KMS-11 (cell line): ENCODE results near the gene ZBTB7C.

Experiments used
- H2AFZ ChIP-seq: fragments of 200-600 bp; sonication (generic); 2 replicates; pipeline ENCODE4 v1.6.1; 2016; ENCODE audit warnings: antibody characterized with exemption, mixed run types, low read depth
- H3K27ac ChIP-seq: fragments of 200-600 bp; sonication (generic); 2 replicates; pipeline ENCODE4 v1.6.1; 2016; ENCODE audit warnings: mild to moderate bottlenecking, mixed run types
- H3K27me3 ChIP-seq: fragments of 200-600 bp; sonication (generic); 2 replicates; pipeline ENCODE4 v1.6.1; 2017; ENCODE audit warnings: mild to moderate bottlenecking, low read depth, mixed run types, moderate library complexity; ENCODE audit not compliant: insufficient read depth
- H3K36me3 ChIP-seq: fragments of 200-600 bp; sonication (generic); 2 replicates; pipeline ENCODE4 v1.6.1; 2017; ENCODE audit warnings: mild to moderate bottlenecking, mixed run types; ENCODE audit not compliant: insufficient read depth
- H3K4me1 ChIP-seq: fragments of 200-600 bp; sonication (generic); 2 replicates; pipeline ENCODE4 v1.6.1; 2016; ENCODE audit warnings: mild to moderate bottlenecking, low read depth, mixed run types; ENCODE audit not compliant: poor library complexity, severe bottlenecking
- H3K4me2 ChIP-seq: fragments of 200-600 bp; sonication (generic); 2 replicates; pipeline ENCODE4 v1.7.0; 2016; ENCODE audit warnings: mild to moderate bottlenecking, mixed run types
- H3K4me3 ChIP-seq: fragments of 200-600 bp; sonication (generic); IDR thresholded peaks from 2 replicates; pipeline ENCODE4 v1.6.1; 2017; ENCODE audit warnings: low read depth, low read length, mixed read lengths; ENCODE audit not compliant: insufficient read depth
- H3K79me2 ChIP-seq: fragments of 200-600 bp; sonication (generic); 2 replicates; pipeline ENCODE4 v1.6.1; 2016; ENCODE audit warnings: low read depth, mixed run types; ENCODE audit not compliant: insufficient read depth
- H3K9ac ChIP-seq: fragments of 200-600 bp; sonication (generic); 2 replicates; pipeline ENCODE4 v1.6.1; 2016; ENCODE audit warnings: mild to moderate bottlenecking, mixed run types
- H4K20me1 ChIP-seq: fragments of 200-600 bp; sonication (generic); 2 replicates; pipeline ENCODE4 v1.6.1; 2016; ENCODE audit warnings: mild to moderate bottlenecking, mixed run types; ENCODE audit not compliant: insufficient read depth
- CTCF ChIP-seq: fragments of 200-600 bp; sonication (generic); conservative IDR thresholded peaks from 2 replicates; pipeline ENCODE4 v1.6.1; 2017; ENCODE audit warnings: low read depth, mild to moderate bottlenecking, antibody characterized with exemption, low read length, moderate library complexity, mixed read lengths

Gene ZBTB7C

GRCh38 chr18:48219810-48220499 is 189.2 kb downstream of the ZBTB7C start:
- Histone ChIP-seq H3K79me2 (no peaks in the 10 kb centered on the region), H3K4me2 (no peak overlapping the region), H2AFZ (no peak overlapping the region), H3K4me3 (no peak overlapping the region), H3K27me3 (no peaks in the 10 kb centered on the region), H3K9ac (no peak overlapping the region), H3K4me1 (peaks cover 12% of the 10 kb centered on the region), H3K36me3 (no peaks in the 10 kb centered on the region), H4K20me1 (no peaks in the 10 kb centered on the region), H3K27ac (no peak overlapping the region)
- no peak for TF ChIP-seq CTCF

GRCh38 chr18:48219037-48219809 is 190.0 kb downstream of the ZBTB7C start:
- TF ChIP-seq CTCF: no peak
- Histone ChIP-seq H3K36me3 (no peaks in the 10 kb centered on the region), H4K20me1 (no peaks in the 10 kb centered on the region), H2AFZ (no peak overlapping the region), H3K4me2 (no peak overlapping the region), H3K79me2 (no peaks in the 10 kb centered on the region), H3K27ac (no peak overlapping the region), H3K9ac (no peak overlapping the region), H3K4me3 (no peak overlapping the region), H3K27me3 (no peaks in the 10 kb centered on the region), H3K4me1 (peaks cover 12% of the 10 kb centered on the region)

- Histone ChIP-seq H2AFZ (no peak overlapping the region), H3K36me3 (no peaks in the 10 kb centered on the region), H3K9ac (no peak overlapping the region), H4K20me1 (no peaks in the 10 kb centered on the region), H3K4me1 (peaks cover 12% of the 10 kb centered on the region), H3K27ac (no peak overlapping the region), H3K4me3 (no peak overlapping the region), H3K79me2 (no peaks in the 10 kb centered on the region), H3K4me2 (no peak overlapping the region), H3K27me3 (no peaks in the 10 kb centered on the region)
- no peak for TF ChIP-seq CTCF
These were observed 190.7 kb downstream of the ZBTB7C start for GRCh38 chr18:48218285-48219022.

- no peaks in the 10 kb centered on the region for H4K20me1 ChIP-seq
- H3K4me3 ChIP-seq: no peak overlapping the region
- H3K79me2 ChIP-seq: no peaks in the 10 kb centered on the region
- no peaks in the 10 kb centered on the region for H3K27me3 ChIP-seq
- no peaks in the 10 kb centered on the region for H3K36me3 ChIP-seq
- H2AFZ ChIP-seq: no peak overlapping the region
- peaks cover 7% of the 10 kb centered on the region for H3K4me1 ChIP-seq
- no peak overlapping the region for H3K4me2 ChIP-seq
- H3K27ac ChIP-seq: no peak overlapping the region
- no peak overlapping the region for H3K9ac ChIP-seq
- no peak for TF ChIP-seq CTCF
These were observed 191.6 kb downstream of the ZBTB7C start for GRCh38 chr18:48217258-48218250.
